ENCODE results near the gene WIF1. TPM values are rescaled to one million over a fixed set of nuclear protein-coding genes. Genes with fewer than 3 reads are reported as not detected.

WIF1 gene
- total RNA-seq, 1 donor from 2014 or later, result not detected

DNA sequence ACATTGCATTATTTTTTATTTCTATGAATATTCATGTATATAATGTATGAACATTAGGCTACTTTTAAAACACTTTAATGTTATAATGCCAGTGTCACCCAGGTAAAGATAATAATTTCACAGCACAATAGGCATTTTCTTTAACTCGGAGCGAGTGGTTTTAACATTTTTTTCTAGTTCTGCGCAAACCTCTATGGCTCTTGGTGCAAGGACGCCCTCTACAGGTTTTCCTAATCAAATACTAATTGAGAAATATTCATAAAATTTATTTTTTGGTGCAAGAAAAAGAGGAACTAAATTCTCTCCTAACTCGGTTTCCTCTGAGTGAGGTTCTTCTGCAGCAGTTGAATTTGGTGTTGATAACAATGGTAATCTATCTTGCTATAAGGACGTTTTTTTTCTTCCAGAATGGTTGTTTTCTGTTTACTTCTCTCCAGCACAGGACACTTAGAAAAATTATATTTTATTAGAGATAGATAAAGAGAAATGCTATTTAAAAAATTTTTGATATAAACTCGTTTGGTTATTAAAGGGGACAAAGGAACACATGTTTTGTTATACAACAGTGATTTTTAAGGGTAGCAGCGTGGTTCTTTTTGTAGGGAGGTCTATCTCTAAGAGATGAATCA, 2.4 kb upstream of the WIF1 start:
- Mint-ChIP-seq H3K4me1 (ENCODE audit: low read depth, unreplicated experiment) (peaks cover 3% of the 10 kb centered on the region), H3K27ac (ENCODE audit: unreplicated experiment) (no peak overlapping the region), H3K4me3 (ENCODE audit: unreplicated experiment) (no peak overlapping the region), H3K36me3 (ENCODE audit: unreplicated experiment) (no peaks in the 10 kb centered on the region), H3K9me3 (ENCODE audit: unreplicated experiment) (peaks cover 5% of the 10 kb centered on the region), H3K27me3 (ENCODE audit: unreplicated experiment) (peaks cover 10% of the 10 kb centered on the region)
- TF ChIP-seq, protein P1, sequence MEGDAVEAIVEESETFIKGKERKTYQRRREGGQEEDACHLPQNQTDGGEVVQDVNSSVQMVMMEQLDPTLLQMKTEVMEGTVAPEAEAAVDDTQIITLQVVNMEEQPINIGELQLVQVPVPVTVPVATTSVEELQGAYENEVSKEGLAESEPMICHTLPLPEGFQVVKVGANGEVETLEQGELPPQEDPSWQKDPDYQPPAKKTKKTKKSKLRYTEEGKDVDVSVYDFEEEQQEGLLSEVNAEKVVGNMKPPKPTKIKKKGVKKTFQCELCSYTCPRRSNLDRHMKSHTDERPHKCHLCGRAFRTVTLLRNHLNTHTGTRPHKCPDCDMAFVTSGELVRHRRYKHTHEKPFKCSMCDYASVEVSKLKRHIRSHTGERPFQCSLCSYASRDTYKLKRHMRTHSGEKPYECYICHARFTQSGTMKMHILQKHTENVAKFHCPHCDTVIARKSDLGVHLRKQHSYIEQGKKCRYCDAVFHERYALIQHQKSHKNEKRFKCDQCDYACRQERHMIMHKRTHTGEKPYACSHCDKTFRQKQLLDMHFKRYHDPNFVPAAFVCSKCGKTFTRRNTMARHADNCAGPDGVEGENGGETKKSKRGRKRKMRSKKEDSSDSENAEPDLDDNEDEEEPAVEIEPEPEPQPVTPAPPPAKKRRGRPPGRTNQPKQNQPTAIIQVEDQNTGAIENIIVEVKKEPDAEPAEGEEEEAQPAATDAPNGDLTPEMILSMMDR (IDR thresholded peaks at IDR 0.05; ENCODE audit: partially characterized antibody, unreplicated experiment), result peak; percentile 85
- no peak for DNase-seq

- peaks cover 5% of the 10 kb centered on the region for H3K9me3 Mint-ChIP-seq (ENCODE audit: unreplicated experiment)
- no peak for DNase-seq
- peaks cover 8% of the 10 kb centered on the region for H3K4me1 Mint-ChIP-seq (ENCODE audit: low read depth, unreplicated experiment)
- peaks cover 10% of the 10 kb centered on the region for H3K27me3 Mint-ChIP-seq (ENCODE audit: unreplicated experiment)
- no peaks in the 10 kb centered on the region for H3K36me3 Mint-ChIP-seq (ENCODE audit: unreplicated experiment)
- peak overlapping the region; percentile 36 for H3K27ac Mint-ChIP-seq (ENCODE audit: unreplicated experiment)
- TF ChIP-seq, protein P1 (IDR thresholded peaks at IDR 0.05; ENCODE audit: partially characterized antibody, unreplicated experiment), result no peak
- peak overlapping the region; percentile 12 for H3K4me3 Mint-ChIP-seq (ENCODE audit: unreplicated experiment)
Measured at GRCh38 chr12:65122703-65123102, 1.6 kb upstream of the WIF1 start.

- H3K9me3 Mint-ChIP-seq (ENCODE audit: unreplicated experiment), result peaks cover 5% of the 10 kb centered on the region
- DNase-seq, result no peak
- no peaks in the 10 kb centered on the region for H3K36me3 Mint-ChIP-seq (ENCODE audit: unreplicated experiment)
- peak overlapping the region; percentile 79 for H3K4me3 Mint-ChIP-seq (ENCODE audit: unreplicated experiment)
- H3K27me3 Mint-ChIP-seq (ENCODE audit: unreplicated experiment), result peaks cover 10% of the 10 kb centered on the region
- TF ChIP-seq, protein P1 (IDR thresholded peaks at IDR 0.05; ENCODE audit: partially characterized antibody, unreplicated experiment), result no peak
- H3K4me1 Mint-ChIP-seq (ENCODE audit: low read depth, unreplicated experiment), result peaks cover 11% of the 10 kb centered on the region
- H3K27ac Mint-ChIP-seq (ENCODE audit: unreplicated experiment), result no peak overlapping the region
Measured at GRCh38 chr12:65121956-65122469, 908 bp upstream of the WIF1 start.

DNA sequence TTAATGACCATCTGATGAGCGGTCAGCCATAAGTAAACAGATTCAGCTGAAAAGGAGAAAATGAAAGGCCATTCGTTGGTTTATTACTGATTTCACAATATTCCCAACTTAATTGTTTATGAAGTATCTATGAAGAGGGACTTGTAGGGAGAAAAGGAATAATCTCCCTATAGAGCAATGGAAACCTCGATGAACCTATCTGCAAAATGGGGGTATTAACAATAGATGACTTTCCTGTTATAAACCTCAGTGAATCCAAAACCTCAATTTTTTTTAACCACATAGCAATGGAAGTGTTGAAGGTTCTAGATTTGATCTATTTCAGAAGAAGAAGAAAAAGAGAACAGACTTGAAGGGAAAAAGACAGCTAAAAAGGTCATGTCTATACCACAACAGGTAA, 2.0 kb downstream of the WIF1 start:
- Mint-ChIP-seq H3K4me1 (ENCODE audit: low read depth, unreplicated experiment) (peaks cover 11% of the 10 kb centered on the region), H3K36me3 (ENCODE audit: unreplicated experiment) (no peaks in the 10 kb centered on the region), H3K9me3 (ENCODE audit: unreplicated experiment) (peaks cover 5% of the 10 kb centered on the region), H3K27me3 (ENCODE audit: unreplicated experiment) (peaks cover 10% of the 10 kb centered on the region), H3K27ac (ENCODE audit: unreplicated experiment) (no peak overlapping the region), H3K4me3 (ENCODE audit: unreplicated experiment) (no peak overlapping the region)
- TF ChIP-seq, protein P1 (IDR thresholded peaks at IDR 0.05; ENCODE audit: partially characterized antibody, unreplicated experiment), result no peak
- no peak for DNase-seq

- Mint-ChIP-seq H3K9me3 (ENCODE audit: unreplicated experiment) (no peaks in the 10 kb centered on the region), H3K27ac (ENCODE audit: unreplicated experiment) (no peak overlapping the region), H3K4me1 (ENCODE audit: low read depth, unreplicated experiment) (peaks cover 12% of the 10 kb centered on the region), H3K27me3 (ENCODE audit: unreplicated experiment) (peaks cover 1% of the 10 kb centered on the region), H3K4me3 (ENCODE audit: unreplicated experiment) (no peak overlapping the region), H3K36me3 (ENCODE audit: unreplicated experiment) (no peaks in the 10 kb centered on the region)
- no peak for DNase-seq
- TF ChIP-seq, protein P1 (IDR thresholded peaks at IDR 0.05; ENCODE audit: partially characterized antibody, unreplicated experiment), result no peak
Measured at GRCh38 chr12:65113621-65114035, 7.5 kb downstream of the WIF1 start.

All from glutamatergic neuron (in vitro differentiated cells).